ENCODE measurements around the gene TSPAN17.
"Not testable (repeated sequence)": the region's sequence is repeated elsewhere in the genome, so short reads cannot be mapped to it uniquely, and the experiment has no call there.

TSPAN17 gene

GRCh38 chr5:176692839-176693476, 45.7 kb downstream of the TSPAN17 start:
- peaks cover 14% of the 10 kb centered on the region for H3K27me3 ChIP-seq (replicated peaks; ENCODE audit: control insufficient read depth, insufficient read depth, low read length, poor library complexity, severe bottlenecking)

GRCh38 chr5:176693477-176693851, 46.2 kb downstream of the TSPAN17 start:
- no peaks in the 10 kb centered on the region for H3K9me3 ChIP-seq (ENCODE audit: control insufficient read depth, low read length)
- no peak overlapping the region for H3K27ac ChIP-seq (ENCODE audit: insufficient read depth, low read length, poor library complexity, severe bottlenecking)
- no peaks in the 10 kb centered on the region for H3K36me3 ChIP-seq (ENCODE audit: control insufficient read depth, insufficient read depth, low read length)
- no peaks in the 10 kb centered on the region for H3K4me1 ChIP-seq (ENCODE audit: control insufficient read depth, insufficient read depth, low read length, poor library complexity, severe bottlenecking)
- DNase-seq = no peak
- H3K27me3 ChIP-seq (replicated peaks; ENCODE audit: control insufficient read depth, insufficient read depth, low read length, poor library complexity, severe bottlenecking) = peaks cover 14% of the 10 kb centered on the region
- H3K4me3 ChIP-seq (ENCODE audit: insufficient read depth, low read depth, low read length, poor library complexity, severe bottlenecking) = no peak overlapping the region

More at GRCh38 chr5:176692839-176693476, 45.7 kb downstream of the TSPAN17 start:
- no peak overlapping the region for H3K4me3 ChIP-seq (ENCODE audit: insufficient read depth, low read depth, low read length, poor library complexity, severe bottlenecking)
- H3K36me3 ChIP-seq (ENCODE audit: control insufficient read depth, insufficient read depth, low read length) = no peaks in the 10 kb centered on the region
- no peak overlapping the region for H3K27ac ChIP-seq (ENCODE audit: insufficient read depth, low read length, poor library complexity, severe bottlenecking)
- H3K4me1 ChIP-seq (ENCODE audit: control insufficient read depth, insufficient read depth, low read length, poor library complexity, severe bottlenecking) = no peaks in the 10 kb centered on the region
- H3K9me3 ChIP-seq (ENCODE audit: control insufficient read depth, low read length) = no peaks in the 10 kb centered on the region
- no peak for DNase-seq

- peaks cover 17% of the 10 kb centered on the region for H3K27me3 ChIP-seq (replicated peaks; ENCODE audit: control insufficient read depth, insufficient read depth, low read length, poor library complexity, severe bottlenecking)
- no peak for DNase-seq
Observed at GRCh38 chr5:176694146-176694545, 46.9 kb downstream of the TSPAN17 start.

GRCh38 chr5:176694631-176695030, 47.3 kb downstream of the TSPAN17 start:
- peaks cover 15% of the 10 kb centered on the region for H3K27me3 ChIP-seq (replicated peaks; ENCODE audit: control insufficient read depth, insufficient read depth, low read length, poor library complexity, severe bottlenecking)
- H3K4me3 ChIP-seq (ENCODE audit: insufficient read depth, low read depth, low read length, poor library complexity, severe bottlenecking) = no peak overlapping the region
- no peaks in the 10 kb centered on the region for H3K9me3 ChIP-seq (ENCODE audit: control insufficient read depth, low read length)
- H3K4me1 ChIP-seq (ENCODE audit: control insufficient read depth, insufficient read depth, low read length, poor library complexity, severe bottlenecking) = no peaks in the 10 kb centered on the region
- no peaks in the 10 kb centered on the region for H3K36me3 ChIP-seq (ENCODE audit: control insufficient read depth, insufficient read depth, low read length)
- no peak for DNase-seq
- H3K27ac ChIP-seq (ENCODE audit: insufficient read depth, low read length, poor library complexity, severe bottlenecking) = no peak overlapping the region

More at GRCh38 chr5:176694146-176694545, 46.9 kb downstream of the TSPAN17 start:
- no peak overlapping the region for H3K4me3 ChIP-seq (ENCODE audit: insufficient read depth, low read depth, low read length, poor library complexity, severe bottlenecking)
- no peaks in the 10 kb centered on the region for H3K4me1 ChIP-seq (ENCODE audit: control insufficient read depth, insufficient read depth, low read length, poor library complexity, severe bottlenecking)
- no peak overlapping the region for H3K27ac ChIP-seq (ENCODE audit: insufficient read depth, low read length, poor library complexity, severe bottlenecking)
- H3K9me3 ChIP-seq (ENCODE audit: control insufficient read depth, low read length) = no peaks in the 10 kb centered on the region
- H3K36me3 ChIP-seq (ENCODE audit: control insufficient read depth, insufficient read depth, low read length) = no peaks in the 10 kb centered on the region

GRCh38 chr5:176695073-176695472, 47.8 kb downstream of the TSPAN17 start:
- Histone ChIP-seq H3K4me3 (ENCODE audit: insufficient read depth, low read depth, low read length, poor library complexity, severe bottlenecking) (no peak overlapping the region), H3K9me3 (ENCODE audit: control insufficient read depth, low read length) (no peaks in the 10 kb centered on the region), H3K4me1 (ENCODE audit: control insufficient read depth, insufficient read depth, low read length, poor library complexity, severe bottlenecking) (no peaks in the 10 kb centered on the region), H3K27me3 (replicated peaks; ENCODE audit: control insufficient read depth, insufficient read depth, low read length, poor library complexity, severe bottlenecking) (peaks cover 12% of the 10 kb centered on the region), H3K27ac (ENCODE audit: insufficient read depth, low read length, poor library complexity, severe bottlenecking) (no peak overlapping the region), H3K36me3 (ENCODE audit: control insufficient read depth, insufficient read depth, low read length) (no peaks in the 10 kb centered on the region)
- no peak for DNase-seq

GRCh38 chr5:176697267-176697933, 50.1 kb downstream of the TSPAN17 start:
- H3K4me1 ChIP-seq (ENCODE audit: control insufficient read depth, insufficient read depth, low read length, poor library complexity, severe bottlenecking) = no peaks in the 10 kb centered on the region
- H3K27ac ChIP-seq (ENCODE audit: insufficient read depth, low read length, poor library complexity, severe bottlenecking) = no peak overlapping the region
- peaks cover 9% of the 10 kb centered on the region for H3K27me3 ChIP-seq (replicated peaks; ENCODE audit: control insufficient read depth, insufficient read depth, low read length, poor library complexity, severe bottlenecking)
- no peaks in the 10 kb centered on the region for H3K36me3 ChIP-seq (ENCODE audit: control insufficient read depth, insufficient read depth, low read length)
- DNase-seq = no peak
- H3K4me3 ChIP-seq (ENCODE audit: insufficient read depth, low read depth, low read length, poor library complexity, severe bottlenecking) = no peak overlapping the region
- no peaks in the 10 kb centered on the region for H3K9me3 ChIP-seq (ENCODE audit: control insufficient read depth, low read length)

- Histone ChIP-seq H3K27me3 (replicated peaks; ENCODE audit: control insufficient read depth, insufficient read depth, low read length, poor library complexity, severe bottlenecking) (peaks cover 4% of the 10 kb centered on the region), H3K4me1 (ENCODE audit: control insufficient read depth, insufficient read depth, low read length, poor library complexity, severe bottlenecking) (no peaks in the 10 kb centered on the region), H3K9me3 (ENCODE audit: control insufficient read depth, low read length) (no peaks in the 10 kb centered on the region), H3K36me3 (ENCODE audit: control insufficient read depth, insufficient read depth, low read length) (no peaks in the 10 kb centered on the region), H3K4me3 (ENCODE audit: insufficient read depth, low read depth, low read length, poor library complexity, severe bottlenecking) (no peak overlapping the region), H3K27ac (ENCODE audit: insufficient read depth, low read length, poor library complexity, severe bottlenecking) (no peak overlapping the region)
- no peak for DNase-seq
Observed at GRCh38 chr5:176697934-176698538, 50.8 kb downstream of the TSPAN17 start.

GRCh38 chr5:176699446-176699845, 52.2 kb downstream of the TSPAN17 start:
- H3K4me1 ChIP-seq (ENCODE audit: control insufficient read depth, insufficient read depth, low read length, poor library complexity, severe bottlenecking); H3K27me3 ChIP-seq (replicated peaks; ENCODE audit: control insufficient read depth, insufficient read depth, low read length, poor library complexity, severe bottlenecking); H3K9me3 ChIP-seq (ENCODE audit: control insufficient read depth, low read length); DNase-seq; H3K27ac ChIP-seq (ENCODE audit: insufficient read depth, low read length, poor library complexity, severe bottlenecking); H3K4me3 ChIP-seq (ENCODE audit: insufficient read depth, low read depth, low read length, poor library complexity, severe bottlenecking); H3K36me3 ChIP-seq (ENCODE audit: control insufficient read depth, insufficient read depth, low read length): not testable (repeated sequence)

- Histone ChIP-seq H3K36me3 (ENCODE audit: control insufficient read depth, insufficient read depth, low read length) (no peaks in the 10 kb centered on the region), H3K9me3 (ENCODE audit: control insufficient read depth, low read length) (no peaks in the 10 kb centered on the region), H3K27me3 (replicated peaks; ENCODE audit: control insufficient read depth, insufficient read depth, low read length, poor library complexity, severe bottlenecking) (peaks cover 3% of the 10 kb centered on the region), H3K4me3 (ENCODE audit: insufficient read depth, low read depth, low read length, poor library complexity, severe bottlenecking) (no peak overlapping the region), H3K27ac (ENCODE audit: insufficient read depth, low read length, poor library complexity, severe bottlenecking) (no peak overlapping the region), H3K4me1 (ENCODE audit: control insufficient read depth, insufficient read depth, low read length, poor library complexity, severe bottlenecking) (no peaks in the 10 kb centered on the region)
- DNase-seq = no peak
Observed at GRCh38 chr5:176700239-176700847, 53.1 kb downstream of the TSPAN17 start.
